Astrocyte of the cerebellum (primary cell): ENCODE results near the gene MBTPS1.

Experiments used
- DNase-seq: peaks from one replicate; pipeline ENCODE4 v3.0.0-alpha.2; 2011; ENCODE audit warnings: low read depth
- H3K4me3 ChIP-seq: 2 replicates; pipeline ENCODE4 v1.5.1; 2011; ENCODE audit warnings: mild to moderate bottlenecking, low read depth, low read length, moderate library complexity
- CTCF ChIP-seq: IDR thresholded peaks from 2 replicates; pipeline ENCODE4 v1.5.1; 2012; ENCODE audit warnings: low read length, low read depth, moderate library complexity, mild to moderate bottlenecking; ENCODE audit errors: missing control alignments
- in situ Hi-C: cut with HindIII; loops from 2 replicates; pipeline ENCODE4 v1.10.0; 2017; ENCODE audit warnings: low sequenced_read_pairs

Gene MBTPS1

GRCh38 chr16:84093120-84093878 lies 23.4 kb downstream of the MBTPS1 start:
- no peak for DNase-seq
- H3K4me3 ChIP-seq = no peak overlapping the region
- TF ChIP-seq CTCF = no peak
- in situ Hi-C loops = no loop called here

- no peak overlapping the region for H3K4me3 ChIP-seq
- in situ Hi-C loops = no loop called here
- TF ChIP-seq CTCF = no peak
- DNase-seq = no peak
These were observed 25.3 kb downstream of the MBTPS1 start for GRCh38 chr16:84091460-84091859.

- in situ Hi-C loops = no loop called here
- no peak overlapping the region for H3K4me3 ChIP-seq
- no peak for DNase-seq
- no peak for TF ChIP-seq CTCF
These were observed 26.5 kb downstream of the MBTPS1 start for GRCh38 chr16:84090211-84090610.

GRCh38 chr16:84088695-84089395 lies 27.9 kb downstream of the MBTPS1 start:
- DNase-seq = no peak
- in situ Hi-C loops = loop anchor here (5.0 kb wide), 1 partner anchor 48 kb away; no protein-coding TSS in a partner anchor
- no peak for TF ChIP-seq CTCF
- no peak overlapping the region for H3K4me3 ChIP-seq

- DNase-seq = no peak
- in situ Hi-C loops = loop anchor here (5.0 kb wide), 1 partner anchor 50 kb away; no protein-coding TSS in a partner anchor
- TF ChIP-seq CTCF = no peak
These were observed 29.1 kb downstream of the MBTPS1 start for GRCh38 chr16:84087466-84088151.

GRCh38 chr16:84087001-84087400 lies 29.7 kb downstream of the MBTPS1 start:
- H3K4me3 ChIP-seq = no peak overlapping the region
- no peak for TF ChIP-seq CTCF
- in situ Hi-C loops = loop anchor here (5.0 kb wide), 1 partner anchor 50 kb away; no protein-coding TSS in a partner anchor
- no peak for DNase-seq

More at GRCh38 chr16:84087466-84088151, 29.1 kb downstream of the MBTPS1 start:
- no peak overlapping the region for H3K4me3 ChIP-seq
